Measurements from ENCODE around the gene FGD5.

The FGD5 gene

GRCh38 chr3:14794435-14794834, 24.3 kb upstream of the FGD5 start:
- DNase-seq (ENCODE audit: low read depth): no peak
- no peak overlapping the region for H3K4me3 ChIP-seq (ENCODE audit: low read depth, low read length)
- no peak for TF ChIP-seq CTCF (IDR thresholded peaks at IDR 0.05; ENCODE audit: control insufficient read depth, extremely low read depth, insufficient read depth)

- DNase-seq (ENCODE audit: low read depth): no peak
- no peak for TF ChIP-seq CTCF (IDR thresholded peaks at IDR 0.05; ENCODE audit: control insufficient read depth, extremely low read depth, insufficient read depth)
Observed at GRCh38 chr3:14795996-14796395, 22.8 kb upstream of the FGD5 start.

GRCh38 chr3:14796403-14797077, 22.2 kb upstream of the FGD5 start:
- H3K4me3 ChIP-seq (ENCODE audit: low read depth, low read length): no peak overlapping the region
- TF ChIP-seq CTCF (IDR thresholded peaks at IDR 0.05; ENCODE audit: control insufficient read depth, extremely low read depth, insufficient read depth): no peak
- no peak for DNase-seq (ENCODE audit: low read depth)

More at GRCh38 chr3:14795996-14796395, 22.8 kb upstream of the FGD5 start:
- no peak overlapping the region for H3K4me3 ChIP-seq (ENCODE audit: low read depth, low read length)

- TF ChIP-seq CTCF (IDR thresholded peaks at IDR 0.05; ENCODE audit: control insufficient read depth, extremely low read depth, insufficient read depth): no peak
- no peak overlapping the region for H3K4me3 ChIP-seq (ENCODE audit: low read depth, low read length)
- DNase-seq (ENCODE audit: low read depth): no peak
Observed at GRCh38 chr3:14797731-14798130, 21.0 kb upstream of the FGD5 start.

- no peak for TF ChIP-seq CTCF (IDR thresholded peaks at IDR 0.05; ENCODE audit: control insufficient read depth, extremely low read depth, insufficient read depth)
- H3K4me3 ChIP-seq (ENCODE audit: low read depth, low read length): no peak overlapping the region
- DNase-seq (ENCODE audit: low read depth): no peak
Observed at GRCh38 chr3:14798231-14798630, 20.5 kb upstream of the FGD5 start.

GRCh38 chr3:14799146-14799545, 19.6 kb upstream of the FGD5 start:
- DNase-seq (ENCODE audit: low read depth): no peak
- H3K4me3 ChIP-seq (ENCODE audit: low read depth, low read length): no peak overlapping the region
- no peak for TF ChIP-seq CTCF (IDR thresholded peaks at IDR 0.05; ENCODE audit: control insufficient read depth, extremely low read depth, insufficient read depth)

GRCh38 chr3:14801031-14801430, 17.7 kb upstream of the FGD5 start:
- H3K4me3 ChIP-seq (ENCODE audit: low read depth, low read length): no peak overlapping the region
- DNase-seq (ENCODE audit: low read depth): no peak
- no peak for TF ChIP-seq CTCF (IDR thresholded peaks at IDR 0.05; ENCODE audit: control insufficient read depth, extremely low read depth, insufficient read depth)

All from LNCaP clone FGC (cell line).